Fibroblast of skin of back (primary cell): ENCODE results near the gene ZNF746.

Source experiments
- DNase-seq: peaks from one replicate; pipeline ENCODE4 v3.0.0-alpha.2; 2013

The ZNF746 gene

DNA sequence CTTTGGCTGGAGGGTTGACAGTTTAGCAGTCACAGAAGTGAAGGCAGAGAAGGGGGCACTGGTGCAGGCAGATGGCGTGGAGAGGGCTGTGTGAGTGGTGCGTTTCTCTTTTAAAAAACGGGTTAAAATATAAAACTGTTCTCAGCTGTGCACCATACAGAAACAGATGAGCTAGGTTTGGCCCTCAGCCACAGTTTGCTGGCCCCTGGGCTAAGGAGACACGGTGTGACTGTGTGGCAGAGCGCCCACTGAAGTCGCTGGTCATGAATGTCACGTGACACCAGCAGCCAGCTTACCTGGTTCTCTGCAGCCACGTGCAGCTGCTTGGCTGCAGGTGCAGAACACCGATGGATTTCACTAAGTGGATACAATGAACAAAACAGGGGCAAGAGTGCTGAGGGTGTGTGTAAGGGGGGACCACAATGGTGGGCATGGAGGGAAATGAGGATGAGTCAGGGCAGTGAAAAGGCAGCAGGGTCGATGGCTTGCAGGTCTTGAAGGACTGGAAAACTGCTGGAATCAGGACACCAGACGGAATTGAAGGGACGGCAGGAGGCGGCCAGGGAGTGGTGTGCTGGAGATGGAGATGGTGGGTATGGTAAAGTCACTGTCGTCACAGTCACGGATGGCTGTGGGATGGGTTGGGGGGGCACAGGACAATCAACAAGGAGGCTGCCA, 7.4 kb downstream of the ZNF746 start:
- no peak for DNase-seq

DNA sequence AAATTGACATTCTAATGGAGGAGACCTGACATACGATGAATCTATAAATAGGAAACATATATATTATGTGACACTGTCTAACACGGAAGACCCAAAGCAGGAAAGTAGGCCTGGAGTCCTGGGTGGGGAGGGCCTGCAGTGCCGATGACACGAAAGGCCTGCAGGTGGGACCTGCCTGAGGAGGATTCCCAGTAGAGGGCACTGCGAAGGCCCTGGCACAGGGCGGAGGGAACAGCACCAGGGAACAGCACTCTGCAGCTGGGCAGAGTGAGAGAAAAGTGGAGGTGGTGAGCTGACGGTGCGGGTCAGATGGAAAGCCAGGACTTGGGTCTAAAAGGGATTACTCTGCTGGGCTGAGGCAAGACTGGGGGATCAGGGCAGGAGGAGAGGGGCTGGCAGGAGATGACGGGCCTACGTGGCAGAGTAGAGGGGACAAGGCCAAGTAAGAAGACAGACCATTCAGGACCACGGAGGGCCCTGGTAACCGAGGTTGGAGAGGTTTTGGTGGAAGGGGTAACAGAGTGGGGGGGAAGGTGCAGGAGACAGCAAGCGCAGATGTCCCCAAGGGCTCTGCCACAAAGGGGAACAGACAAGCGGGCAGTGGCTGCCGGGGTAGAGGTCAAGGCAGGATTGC, 8.1 kb downstream of the ZNF746 start:
- no peak for DNase-seq

DNA sequence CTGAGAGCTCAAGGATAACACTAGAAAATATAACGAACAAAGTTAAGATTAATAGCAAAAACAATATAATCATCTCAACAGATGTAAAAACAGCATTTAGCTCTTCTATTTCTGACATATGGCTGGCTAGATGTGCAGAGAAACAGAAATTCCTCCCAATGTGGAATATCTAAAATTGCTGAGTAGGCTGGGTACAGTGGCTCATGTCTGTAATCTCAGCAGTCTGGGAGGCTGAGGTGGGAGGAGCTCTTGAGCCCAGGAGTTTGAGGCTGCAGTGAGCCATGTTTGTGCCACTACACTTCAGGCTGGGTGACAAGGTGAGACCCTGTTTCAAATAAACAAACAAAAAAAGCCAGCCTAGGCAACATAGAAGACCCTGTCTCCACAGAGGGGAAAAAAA, 18.0 kb downstream of the ZNF746 start:
- no peak for DNase-seq

DNA sequence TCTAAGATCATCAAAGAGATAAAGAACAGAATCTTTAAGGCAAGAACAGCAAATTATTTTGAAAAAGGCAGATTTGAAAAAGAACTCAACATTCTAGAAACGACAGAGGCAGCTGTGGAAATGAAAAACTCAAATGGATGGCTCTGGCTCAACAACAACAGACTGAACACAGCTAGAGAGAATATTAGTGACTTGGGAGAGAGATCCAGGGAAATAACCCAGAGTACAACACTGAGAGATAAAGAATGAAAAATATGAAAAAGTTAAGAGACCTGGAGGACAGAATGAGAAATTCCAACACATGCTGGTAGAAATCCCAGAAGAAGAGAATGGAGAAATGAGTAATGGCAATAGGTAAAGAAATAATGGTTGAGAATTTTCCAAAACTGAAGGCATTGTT, 18.9 kb downstream of the ZNF746 start:
- DNase-seq = no peak

DNA sequence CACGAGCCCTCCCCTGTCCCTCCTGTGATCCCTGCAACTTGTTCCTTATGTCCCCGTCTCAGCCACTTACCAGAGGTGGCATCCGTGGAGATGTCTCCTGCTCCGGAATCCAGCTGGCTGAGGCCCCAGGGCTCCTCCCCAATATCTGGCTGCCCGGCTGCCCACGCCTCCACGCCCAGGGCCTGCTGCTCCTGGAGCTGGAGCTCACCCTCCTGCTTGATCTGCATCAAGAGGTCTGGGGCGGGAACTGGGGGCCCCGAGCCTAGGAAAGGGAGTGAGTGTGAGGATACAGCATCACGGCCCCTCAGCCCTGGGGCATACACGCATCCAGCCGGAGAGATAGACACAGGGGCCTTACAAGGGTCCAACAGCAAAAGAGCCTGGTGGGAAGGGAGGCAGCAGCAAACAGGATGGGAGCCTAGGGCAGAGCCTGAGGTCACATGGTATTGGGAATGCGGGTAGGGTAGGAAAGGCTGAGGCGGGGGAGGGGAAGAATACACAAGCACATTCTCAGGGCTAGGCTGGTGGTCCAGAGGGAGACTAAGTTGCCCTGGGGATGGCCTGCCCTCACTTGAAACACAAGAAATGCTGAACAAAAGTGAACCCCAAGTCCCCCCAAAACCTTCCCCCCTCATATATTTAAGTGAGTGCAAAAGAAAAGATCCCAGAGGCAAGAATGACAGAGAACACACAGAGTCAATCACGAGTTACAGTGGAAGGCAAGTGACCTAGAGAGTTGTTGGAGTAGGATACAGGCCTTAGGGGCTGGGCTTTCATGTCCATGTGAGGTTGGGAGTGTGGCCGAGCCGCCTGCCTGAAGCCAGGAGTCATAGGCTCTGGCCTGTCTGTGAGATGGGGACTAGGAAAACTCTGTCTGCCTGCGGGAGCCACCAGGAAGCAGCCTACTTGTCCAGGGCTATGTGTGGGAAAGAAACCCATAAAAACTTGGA, 19.8 kb downstream of the ZNF746 start:
- DNase-seq = no peak

DNA sequence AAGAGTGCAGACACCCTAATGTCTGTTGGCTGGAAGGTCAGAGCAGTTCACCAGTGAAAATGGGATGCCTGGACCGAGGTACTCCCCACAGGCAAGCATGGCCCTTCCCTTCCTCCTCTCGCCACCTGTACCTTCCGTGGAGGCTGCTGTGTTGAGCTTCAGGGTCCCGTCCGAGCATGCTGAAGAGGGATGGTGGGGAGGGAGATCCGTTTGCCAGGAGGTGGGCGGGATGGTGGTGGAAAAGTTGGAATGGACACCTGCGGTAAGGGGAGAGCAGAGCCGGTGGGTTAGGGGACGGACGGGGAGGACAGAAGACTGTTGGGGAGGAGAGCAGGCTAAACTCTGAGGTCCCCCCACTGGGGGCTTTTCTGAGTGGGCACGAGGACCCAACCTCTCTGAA, 20.8 kb downstream of the ZNF746 start:
- DNase-seq = no peak

DNA sequence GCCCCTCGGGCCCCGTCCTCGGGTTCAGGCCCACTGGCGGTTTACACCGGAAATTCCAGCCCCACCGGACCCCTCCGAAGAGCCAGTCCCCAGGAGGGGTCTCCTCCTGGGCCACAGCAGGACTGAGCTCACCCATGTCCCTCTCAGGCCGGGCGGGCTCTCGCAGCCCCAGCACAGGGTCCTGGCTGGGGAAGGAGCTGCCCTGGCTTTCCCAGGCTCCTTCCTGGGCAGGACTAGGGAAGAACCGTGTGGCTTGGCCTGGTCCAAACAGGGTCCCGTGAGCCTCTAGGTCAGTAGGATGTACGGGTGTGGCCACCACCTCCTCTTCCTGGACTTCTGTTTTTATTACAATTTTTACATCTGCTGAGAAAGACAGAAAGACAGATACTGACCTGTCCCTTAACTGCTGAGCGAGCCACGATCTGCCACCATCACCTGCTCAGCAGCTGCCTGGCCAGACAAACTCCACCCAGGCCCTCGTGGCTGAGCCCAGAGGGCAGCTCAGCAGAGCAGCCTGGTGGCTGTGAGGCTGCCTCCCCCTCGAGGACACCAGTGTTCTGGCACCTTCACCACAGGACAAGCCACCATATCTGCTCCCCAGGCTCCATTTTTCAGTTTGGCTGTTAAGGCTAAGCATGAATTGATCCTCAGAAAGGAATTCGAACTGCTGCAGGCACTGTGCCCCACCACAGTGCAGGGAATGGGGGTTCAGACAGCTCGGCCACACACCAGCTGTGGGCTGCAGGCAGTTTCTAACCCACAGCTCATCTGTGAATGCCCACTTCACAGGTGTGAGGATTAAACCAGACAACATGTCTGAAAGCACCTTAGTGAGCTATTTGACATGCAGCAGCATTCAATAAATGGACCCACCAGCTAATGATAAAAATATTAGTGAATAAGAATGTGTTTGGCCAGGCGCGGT, 22.2 kb downstream of the ZNF746 start:
- DNase-seq = no peak

DNA sequence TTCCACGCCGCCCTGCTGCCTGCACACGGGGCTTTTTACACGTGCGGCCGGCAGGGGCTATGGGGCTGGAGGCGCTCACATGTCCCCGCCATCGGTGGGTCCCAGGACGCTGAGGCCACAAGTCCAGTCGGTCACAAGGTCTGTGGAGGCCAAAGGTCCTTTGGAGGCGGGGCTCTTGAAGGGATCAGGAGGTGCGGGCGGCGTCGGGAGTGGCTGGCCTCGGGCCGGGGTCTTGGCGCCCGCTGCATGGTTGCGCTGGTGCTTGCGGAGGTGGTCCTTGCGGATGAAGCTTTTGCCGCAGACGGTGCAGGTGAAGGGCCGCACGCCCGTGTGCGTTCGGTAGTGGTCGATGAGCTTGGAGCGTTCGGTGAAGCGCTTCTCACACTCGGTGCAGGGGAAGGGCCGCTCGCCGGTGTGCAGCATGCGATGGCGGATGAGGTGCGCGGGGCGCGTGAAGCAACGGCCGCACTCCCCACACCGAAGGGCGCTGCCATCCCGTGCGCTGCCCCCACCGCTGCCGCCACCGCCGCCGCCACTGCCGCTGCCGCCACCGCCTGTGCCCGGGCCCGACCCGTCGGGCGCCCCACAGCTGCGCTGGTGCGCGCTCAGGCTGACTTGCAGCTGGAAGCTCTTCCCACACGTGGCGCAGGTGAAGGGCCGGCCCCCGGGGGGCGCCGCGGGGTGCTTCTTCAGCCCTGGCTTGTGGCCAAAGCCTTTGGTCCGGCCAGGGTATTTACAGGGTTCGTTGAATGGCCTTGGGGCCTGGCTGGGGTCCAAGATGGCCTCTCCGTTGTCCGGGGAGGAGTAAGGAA, 23.1 kb downstream of the ZNF746 start:
- no peak for DNase-seq

DNA sequence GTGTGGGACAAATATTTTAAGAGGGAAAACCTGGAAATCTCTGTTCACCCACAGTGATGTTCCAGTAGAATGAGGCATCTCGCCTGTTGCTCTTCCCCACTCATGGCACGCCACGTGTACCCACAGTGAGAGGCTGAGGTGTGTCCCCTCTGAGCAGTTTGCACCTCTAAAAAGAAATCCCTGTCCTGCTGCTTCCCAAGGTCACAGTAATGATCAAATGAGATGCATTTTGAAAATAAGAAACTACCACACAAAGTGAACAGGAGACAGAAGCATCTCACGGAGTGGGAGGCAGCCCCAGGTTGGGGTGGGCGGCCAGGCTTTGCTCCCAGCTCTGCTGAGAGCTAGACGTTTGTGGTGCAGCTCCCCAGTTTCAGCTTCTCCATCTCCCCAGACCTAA, 24.4 kb downstream of the ZNF746 start:
- DNase-seq = no peak

DNA sequence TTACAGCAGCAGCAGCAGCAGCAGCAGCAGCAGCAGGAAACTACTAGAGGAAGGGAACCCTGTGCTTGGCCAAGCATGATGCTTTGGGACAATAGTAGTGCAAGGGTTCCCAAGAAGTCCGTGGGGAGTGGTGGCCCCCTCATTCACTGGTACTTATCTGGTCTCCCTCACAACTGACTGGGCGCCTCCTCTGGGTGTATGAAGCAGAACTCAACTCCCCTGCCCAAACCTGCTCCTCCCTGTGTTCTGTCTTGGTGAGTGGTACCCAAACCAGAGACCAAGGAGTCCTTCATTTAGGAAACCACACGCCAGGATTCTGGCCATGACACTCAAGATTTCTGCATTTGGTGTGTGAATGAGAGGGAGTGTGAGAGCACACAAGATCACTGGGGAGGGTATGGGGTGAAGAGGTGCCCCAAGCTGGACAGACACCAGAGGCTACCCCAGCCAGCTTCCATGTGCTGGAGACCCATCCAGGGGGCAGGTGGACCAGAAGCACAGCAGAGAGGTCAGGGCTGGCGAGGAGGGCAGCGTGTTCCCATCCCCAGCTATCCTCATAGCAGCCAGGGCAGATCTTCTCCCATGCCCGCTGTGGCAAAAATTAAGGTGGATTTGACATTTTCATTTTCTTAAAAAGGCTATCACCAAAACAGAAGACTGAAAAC, 26.2 kb downstream of the ZNF746 start:
- no peak for DNase-seq

DNA sequence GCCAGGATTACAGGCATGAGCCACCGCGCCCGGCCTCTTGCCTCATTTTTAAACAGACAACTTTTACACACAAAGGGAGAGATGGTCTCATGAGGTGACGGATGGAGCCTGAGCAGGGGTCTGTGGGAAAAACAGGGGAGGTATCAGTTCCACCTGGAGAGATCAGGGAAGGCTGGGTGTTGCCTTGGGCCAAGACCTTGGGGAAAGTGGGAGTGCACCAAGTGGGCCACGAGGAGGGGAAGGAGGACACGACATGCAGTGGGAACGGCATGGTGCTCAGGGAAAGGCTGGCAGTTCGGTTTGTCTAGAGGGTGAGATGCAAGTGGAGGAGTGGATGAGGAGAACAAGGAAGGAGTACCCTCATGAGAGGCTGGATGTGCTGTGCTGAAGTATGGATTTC, 27.8 kb downstream of the ZNF746 start:
- DNase-seq = no peak

DNA sequence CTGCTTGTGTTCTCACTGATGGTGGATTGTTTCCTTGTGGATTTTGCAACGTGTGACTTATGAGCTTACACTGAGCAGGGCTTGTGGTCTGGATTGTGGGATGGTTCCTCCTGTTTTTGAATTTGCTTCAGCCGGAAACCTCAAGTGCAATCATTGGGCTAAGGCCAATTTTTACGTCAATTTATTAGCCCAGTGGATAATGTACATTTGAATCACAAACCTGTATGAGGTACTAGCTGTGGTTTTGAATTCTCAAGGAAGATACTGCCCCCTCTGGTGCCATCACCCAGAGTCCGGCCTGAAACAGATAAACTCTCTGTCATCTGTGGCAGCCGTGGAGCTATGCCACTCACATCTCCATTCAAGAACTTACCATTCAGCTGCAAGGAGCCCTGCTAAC, 29.4 kb downstream of the ZNF746 start:
- DNase-seq = no peak

DNA sequence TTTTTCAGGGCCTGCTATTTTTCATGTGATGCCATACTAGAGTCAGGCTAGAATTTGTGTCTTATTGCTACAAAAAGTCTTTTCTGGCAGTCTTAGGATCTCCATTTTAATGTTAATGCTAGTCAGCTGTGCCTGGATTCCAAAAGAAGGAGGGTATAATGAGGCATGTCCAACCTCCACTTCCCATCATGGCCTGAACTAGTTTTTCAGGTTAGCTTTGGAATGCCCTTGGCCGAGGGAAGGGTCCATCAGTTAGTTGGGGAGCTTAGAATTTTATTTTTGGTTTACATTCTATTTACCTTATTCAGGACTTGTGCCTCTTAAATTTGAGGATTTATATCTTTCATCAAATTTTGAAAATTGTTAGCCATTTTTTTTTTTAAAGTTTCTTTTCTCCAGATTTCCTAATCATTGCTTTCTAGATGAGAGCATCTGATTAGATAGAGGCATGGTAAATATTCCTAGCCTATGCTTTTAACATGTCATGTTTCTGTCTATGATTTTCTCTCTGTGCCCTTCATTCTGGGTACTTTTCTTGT, 30.2 kb downstream of the ZNF746 start:
- no peak for DNase-seq

DNA sequence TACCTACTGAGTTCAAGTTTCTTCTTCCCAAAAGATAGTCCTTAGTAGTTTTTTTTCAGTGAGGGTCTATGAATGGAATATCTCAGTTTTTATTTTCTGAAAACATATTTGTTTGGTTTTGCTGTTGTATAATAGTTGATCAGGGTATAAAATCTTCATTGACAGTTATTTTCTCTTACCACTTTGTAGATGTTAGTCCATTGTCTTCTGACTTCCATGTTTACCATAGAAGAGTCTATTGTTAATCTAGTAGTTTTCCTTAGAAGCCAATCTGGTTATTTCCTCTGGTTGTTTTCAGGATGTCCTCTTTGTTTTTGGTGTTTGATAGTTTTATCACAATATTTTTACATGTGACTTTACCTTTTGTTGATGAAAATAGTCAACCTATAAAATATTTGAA, 31.2 kb downstream of the ZNF746 start:
- no peak for DNase-seq

DNA sequence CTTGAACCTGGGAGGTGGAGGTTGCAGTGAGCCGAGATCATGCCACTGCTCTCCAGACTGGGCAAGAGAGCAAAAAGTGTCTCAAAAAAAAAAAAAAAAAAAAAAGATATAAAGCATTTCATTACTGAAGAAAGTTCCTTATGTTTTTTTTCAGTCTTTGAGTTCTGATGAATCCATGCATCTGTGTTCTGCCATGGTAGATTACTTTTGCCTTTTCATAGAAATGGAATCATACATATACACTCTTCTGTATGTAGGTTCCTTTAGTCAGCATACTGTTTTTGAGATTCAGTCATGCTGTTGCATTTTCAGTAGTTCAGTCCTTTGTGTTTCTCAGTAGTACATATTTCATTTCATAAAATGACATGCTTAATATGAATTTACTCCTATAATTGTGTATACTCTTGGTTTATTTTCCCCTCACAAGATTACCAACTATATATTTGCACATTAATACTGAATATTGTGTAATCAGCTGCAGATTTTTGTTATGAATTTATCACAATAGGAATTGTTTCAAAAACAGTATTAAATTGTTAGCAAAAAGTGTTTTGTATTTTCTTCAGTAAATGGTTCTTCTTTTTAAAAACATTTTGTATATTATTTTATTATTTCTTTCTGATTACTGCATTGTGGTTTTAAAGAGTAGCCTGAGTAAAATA, 34.0 kb downstream of the ZNF746 start:
- DNase-seq = no peak

DNA sequence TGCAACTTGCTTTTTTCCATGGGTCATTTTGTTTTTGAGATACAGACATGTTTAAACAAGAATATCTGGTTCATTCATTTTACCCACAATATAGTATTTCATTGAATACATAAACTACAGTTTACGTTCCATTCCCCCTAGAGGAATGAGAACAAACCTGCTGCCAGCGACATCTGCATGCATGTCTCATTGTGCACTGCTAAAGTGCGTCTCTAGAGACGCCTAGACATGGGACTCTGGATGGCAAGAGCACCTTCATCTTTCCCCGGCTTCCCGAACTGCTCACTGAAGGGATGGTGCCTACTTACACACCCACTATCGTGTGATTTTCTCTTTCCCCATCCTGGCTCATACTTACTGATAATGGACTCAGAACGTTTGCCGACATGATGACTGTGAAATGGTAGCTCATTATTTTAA, 35.5 kb downstream of the ZNF746 start:
- DNase-seq = no peak

DNA sequence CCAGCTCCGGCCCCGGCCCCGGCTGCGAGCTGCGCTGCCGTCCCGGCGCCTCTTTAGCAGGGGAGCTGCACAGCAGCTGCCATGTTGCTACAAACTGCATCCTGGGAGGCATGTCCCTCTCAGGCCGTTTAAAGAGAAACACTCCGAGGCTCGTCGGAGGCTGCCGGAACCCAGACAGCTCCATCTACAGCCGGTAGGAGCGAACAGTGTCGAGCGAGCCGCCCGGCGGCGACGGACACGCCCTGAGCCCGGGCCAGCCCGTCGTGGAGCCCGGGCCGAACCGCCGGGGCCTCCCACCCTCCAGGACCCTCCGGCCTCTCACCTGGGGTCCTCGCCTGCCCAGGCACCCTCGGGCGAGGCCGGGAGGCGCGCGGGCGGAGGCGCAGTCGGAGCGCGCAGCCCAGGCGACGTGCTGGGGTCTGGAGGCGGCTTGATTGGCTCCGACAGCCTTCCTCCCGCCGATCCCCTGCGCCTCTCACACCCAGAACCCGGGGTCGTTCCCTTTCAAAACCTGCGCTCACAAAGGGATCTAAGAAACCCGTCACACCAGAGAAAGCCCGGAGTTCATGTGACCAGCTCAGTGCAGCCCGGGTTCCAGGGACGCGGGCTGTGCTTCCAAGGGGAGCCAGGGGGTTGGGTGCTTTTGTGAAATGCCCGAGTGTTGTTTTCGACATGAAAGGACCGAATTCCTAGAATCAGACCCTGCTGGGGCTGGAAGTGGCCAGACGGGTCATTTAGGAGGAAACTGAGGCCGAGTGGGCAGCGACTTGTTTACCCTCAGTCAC, 36.9 kb downstream of the ZNF746 start, which contains the start of gene ZNF777:
Gene ZNF777, minus strand, starts transcription at position 570 of the 785 bp plus-strand sequence. CDS start 5,040 bp downstream, outside the sequence.
- DNase-seq = peak; percentile 91

DNA sequence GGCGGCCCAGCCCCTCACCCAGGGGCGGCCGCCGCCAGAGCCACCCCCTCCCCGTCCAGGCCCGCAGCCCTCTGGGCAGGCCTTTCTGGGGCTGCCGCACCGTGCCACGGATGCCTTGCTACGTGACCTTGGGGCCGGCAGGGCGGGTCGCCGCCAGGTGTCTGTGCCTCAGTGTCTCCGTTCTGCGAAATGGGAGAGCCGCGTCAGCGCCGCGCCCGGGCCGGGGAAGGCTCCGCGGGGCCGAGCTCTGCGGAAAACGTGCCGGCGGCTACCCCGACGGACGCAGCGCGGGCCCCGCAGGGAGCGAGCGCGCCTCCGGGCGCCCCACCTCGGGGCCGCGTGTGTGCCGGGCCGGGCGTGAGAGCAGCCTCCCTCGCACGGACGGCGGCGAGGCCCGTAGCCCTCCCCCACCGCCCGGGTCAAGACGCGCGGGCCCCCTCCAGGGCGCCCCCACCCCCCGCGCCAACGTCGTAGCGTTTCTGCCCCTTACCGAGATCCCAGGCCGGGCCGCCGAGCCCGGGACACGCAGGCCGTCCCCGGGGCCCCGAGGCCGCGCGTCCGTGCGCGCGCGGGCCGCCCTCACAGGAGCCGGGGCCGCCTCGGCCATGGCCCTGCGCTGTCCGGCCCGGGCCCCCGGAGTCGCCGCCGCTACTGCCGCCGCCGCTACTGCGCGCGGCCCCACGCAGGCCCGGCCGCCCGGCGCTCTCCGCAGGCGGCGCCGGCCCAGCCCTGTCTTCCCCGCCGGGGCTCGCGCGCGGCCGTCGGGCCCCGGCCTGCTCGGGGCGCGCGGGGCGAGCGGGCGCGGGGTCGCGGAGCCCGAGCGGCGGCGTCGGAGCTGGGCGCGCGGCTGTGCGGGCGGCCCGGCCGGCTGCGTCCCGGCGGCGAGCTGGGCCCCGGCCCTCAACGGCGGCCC, 37.8 kb downstream of the ZNF746 start:
- DNase-seq = peak; percentile 27
